ENCODE results near the gene KERA. TPM values are rescaled to one million over a fixed set of nuclear protein-coding genes. Genes with fewer than 3 reads are reported as not detected.

The KERA gene
- total RNA-seq, 1 donor from 2014 or later, result 81.0 TPM

GRCh38 chr12:91007531-91008290 is 50.1 kb downstream of the KERA start:
- DNase-seq, result no peak

GRCh38 chr12:91004872-91005271 is 53.0 kb downstream of the KERA start, which contains the start of gene EPYC:
Gene EPYC (minus strand): TSS chr12:91004972. CDS start chr12:91002565, 2,407 bp downstream.
- no peak for DNase-seq

GRCh38 chr12:91003737-91004136 is 54.1 kb downstream of the KERA start:
- DNase-seq, result no peak

GRCh38 chr12:91001306-91001705 is 56.5 kb downstream of the KERA start:
- DNase-seq, result no peak

Other genes starting within 250 kb of the KERA start
- gene CCER1, start 102.8 kb downstream of the KERA start, total RNA-seq, result not detected
- gene EPYC, start 53.1 kb downstream of the KERA start, total RNA-seq, result not detected
- 449 TPM for gene LUM, start 53.5 kb upstream of the KERA start, total RNA-seq
- 470 TPM for gene DCN, start 124.8 kb upstream of the KERA start, total RNA-seq

Measured in tongue (tissue), 2 donors.